MCF 10A (cell line): ENCODE data around the gene EXOC4. TPM values are rescaled to one million over a fixed set of nuclear protein-coding genes. Genes with fewer than 3 reads are reported as not detected.
A peak's percentile ranks its signal among the peaks of the same experiment; 100 is the strongest.

Experiments
- BruUV-seq: library from RNA; stranded (reverse); fragments of 400-500 nt; replicated peaks from 2 replicates; lab custom pipeline; 2021; lab: Mats Ljungman, UMichigan
- CTCF ChIA-PET: fragments of 300-600 bp; sonication (Branson Sonifier 250); formaldehyde crosslinking; extraction: SDS; loops from one replicate; lab custom pipeline; 2021; ENCODE audit warnings: antibody characterized with exemption, inconsistent platforms; lab: Yijun Ruan, JAX
- POLR2A ChIA-PET: fragments of 300-600, 350-650 bp; sonication (Branson Sonifier 250); formaldehyde crosslinking; extraction: SDS; loops from one replicate; lab custom pipeline; 2020; ENCODE audit warnings: antibody characterized with exemption, inconsistent platforms; lab: Yijun Ruan, JAX
- DNase-seq: peaks from one replicate; pipeline ENCODE4 v3.0.0-alpha.2; 2018; ENCODE audit not compliant: unreplicated experiment
- H3K27ac Mint-ChIP-seq: one replicate; pipeline ENCODE4 v1.8.0; 2022; ENCODE audit warnings: mild to moderate bottlenecking, low read depth, mixed read lengths; ENCODE audit not compliant: unreplicated experiment
- H3K27me3 Mint-ChIP-seq: one replicate; pipeline ENCODE4 v1.8.0; 2022; ENCODE audit warnings: mixed read lengths; ENCODE audit not compliant: insufficient read depth, unreplicated experiment
- H3K36me3 Mint-ChIP-seq: one replicate; pipeline ENCODE4 v1.8.0; 2022; ENCODE audit warnings: mild to moderate bottlenecking, moderate library complexity, mixed read lengths; ENCODE audit not compliant: insufficient read depth, unreplicated experiment
- H3K4me1 Mint-ChIP-seq: one replicate; pipeline ENCODE4 v1.8.0; 2022; ENCODE audit warnings: mixed read lengths; ENCODE audit not compliant: insufficient read depth, unreplicated experiment
- H3K4me3 Mint-ChIP-seq: one replicate; pipeline ENCODE4 v1.8.0; 2022; ENCODE audit warnings: mild to moderate bottlenecking, moderate library complexity, mixed read lengths; ENCODE audit not compliant: unreplicated experiment
- H3K9me3 Mint-ChIP-seq: one replicate; pipeline ENCODE4 v1.8.0; 2022; ENCODE audit warnings: mixed read lengths; ENCODE audit not compliant: unreplicated experiment
- intact Hi-C: fragments of 100-400 bp; cut with micrococcal nuclease; formaldehyde crosslinking; loops from 2 replicates; pipeline ENCODE4 v1.14.1; 2022
- total RNA-seq: library from RNA; stranded (reverse); gene quantifications from 2 replicates; pipeline ENCODE4 v1.2.3, GENCODE V29; 2022
- TF ChIP-seq, protein P1 (sequence below): fragments of 200-600 bp; IDR thresholded peaks from one replicate; pipeline ENCODE4 v1.8.0; 2022; ENCODE audit warnings: antibody characterized with exemption, mild to moderate bottlenecking; ENCODE audit not compliant: unreplicated experiment

The EXOC4 gene
- total RNA-seq, 1 experiment from 2014 or later = 105 TPM

DNA sequence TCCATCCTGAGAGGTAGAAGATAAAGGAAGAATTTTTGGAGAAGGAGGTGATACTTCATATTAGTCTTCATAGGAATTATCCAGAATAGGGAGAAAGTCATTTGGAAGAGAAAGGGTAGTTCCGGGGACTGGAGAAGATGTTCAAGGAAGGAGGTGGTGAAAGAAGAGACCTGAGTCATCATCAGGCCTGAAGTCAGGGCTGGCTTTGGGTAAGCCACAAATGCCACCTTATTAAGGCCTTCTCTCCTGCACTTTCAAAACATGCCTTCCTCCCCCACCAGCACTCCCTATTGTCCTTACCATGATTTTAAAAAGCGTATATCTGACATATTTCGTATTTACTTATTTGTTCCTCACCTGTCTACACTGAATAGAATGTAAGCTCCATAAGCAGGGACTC is 762.1 kb downstream of the EXOC4 start:
- Mint-ChIP-seq H3K27me3 (no peaks in the 10 kb centered on the region), H3K4me3 (no peak overlapping the region), H3K9me3 (no peaks in the 10 kb centered on the region), H3K4me1 (no peaks in the 10 kb centered on the region), H3K27ac (no peak overlapping the region), H3K36me3 (peaks cover 11% of the 10 kb centered on the region)
- ChIA-PET CTCF (interaction anchor here (0.7 to 2.2 kb wide), 2 partner anchors 13 to 1752 kb away, joined by 3 to 8 read pairs; no protein-coding TSS in a partner anchor), POLR2A (no interaction called here)
- no TSS peak for BruUV-seq
- TF ChIP-seq, protein P1, sequence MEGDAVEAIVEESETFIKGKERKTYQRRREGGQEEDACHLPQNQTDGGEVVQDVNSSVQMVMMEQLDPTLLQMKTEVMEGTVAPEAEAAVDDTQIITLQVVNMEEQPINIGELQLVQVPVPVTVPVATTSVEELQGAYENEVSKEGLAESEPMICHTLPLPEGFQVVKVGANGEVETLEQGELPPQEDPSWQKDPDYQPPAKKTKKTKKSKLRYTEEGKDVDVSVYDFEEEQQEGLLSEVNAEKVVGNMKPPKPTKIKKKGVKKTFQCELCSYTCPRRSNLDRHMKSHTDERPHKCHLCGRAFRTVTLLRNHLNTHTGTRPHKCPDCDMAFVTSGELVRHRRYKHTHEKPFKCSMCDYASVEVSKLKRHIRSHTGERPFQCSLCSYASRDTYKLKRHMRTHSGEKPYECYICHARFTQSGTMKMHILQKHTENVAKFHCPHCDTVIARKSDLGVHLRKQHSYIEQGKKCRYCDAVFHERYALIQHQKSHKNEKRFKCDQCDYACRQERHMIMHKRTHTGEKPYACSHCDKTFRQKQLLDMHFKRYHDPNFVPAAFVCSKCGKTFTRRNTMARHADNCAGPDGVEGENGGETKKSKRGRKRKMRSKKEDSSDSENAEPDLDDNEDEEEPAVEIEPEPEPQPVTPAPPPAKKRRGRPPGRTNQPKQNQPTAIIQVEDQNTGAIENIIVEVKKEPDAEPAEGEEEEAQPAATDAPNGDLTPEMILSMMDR = no peak
- intact Hi-C loops = loop anchor here (5.0 to 10.0 kb wide), 3 partner anchors 580 to 1698 kb away; no protein-coding TSS in a partner anchor
- no peak for DNase-seq

DNA sequence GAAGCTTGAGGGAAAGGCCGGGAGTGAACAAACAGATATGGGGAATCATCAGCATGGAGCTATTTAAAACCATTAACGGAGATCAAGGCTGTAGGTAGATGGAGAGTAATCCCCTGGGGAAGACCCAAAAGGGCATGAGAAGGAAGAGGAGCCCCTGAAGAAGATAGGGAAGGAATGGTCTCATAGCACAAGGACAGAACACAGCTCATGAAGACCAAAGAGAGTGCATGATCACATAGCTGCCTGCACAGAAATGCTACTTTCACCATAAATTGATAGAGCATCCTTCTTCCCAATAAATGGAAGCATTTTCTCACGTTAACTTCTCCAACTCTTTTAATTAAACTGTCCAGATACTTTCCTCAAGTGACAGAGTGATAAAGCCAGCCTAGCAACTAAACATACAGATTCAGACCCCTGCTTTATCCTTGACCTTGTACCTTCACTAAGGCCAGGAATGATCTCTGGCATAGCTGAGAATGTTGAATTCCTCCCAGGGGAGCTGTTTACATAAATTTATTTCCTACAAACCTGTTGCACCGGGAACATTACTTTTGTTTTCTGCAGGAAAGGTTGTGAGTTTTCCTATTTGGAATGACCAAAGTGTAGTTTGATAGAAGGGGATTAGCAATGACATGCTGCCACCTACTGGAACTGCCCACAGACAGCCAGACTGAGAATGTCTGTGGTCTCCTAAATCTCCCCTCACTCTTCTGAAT is 763.5 kb downstream of the EXOC4 start:
- H3K4me1 Mint-ChIP-seq = no peaks in the 10 kb centered on the region
- no peak overlapping the region for H3K27ac Mint-ChIP-seq
- POLR2A ChIA-PET = no interaction called here
- CTCF ChIA-PET = interaction anchor here (0.6 to 2.2 kb wide), 27 partner anchors 9 to 1593 kb away, joined by 3 to 8 read pairs (median 4); no protein-coding TSS in a partner anchor
- no peaks in the 10 kb centered on the region for H3K9me3 Mint-ChIP-seq
- no peaks in the 10 kb centered on the region for H3K27me3 Mint-ChIP-seq
- TF ChIP-seq, protein P1 = peak; percentile 59
- peak; percentile 33 for DNase-seq
- H3K36me3 Mint-ChIP-seq = peaks cover 9% of the 10 kb centered on the region
- intact Hi-C loops = loop anchor here (5.0 to 10.0 kb wide), 3 partner anchors 582 to 1699 kb away; no protein-coding TSS in a partner anchor
- no TSS peak for BruUV-seq
- no peak overlapping the region for H3K4me3 Mint-ChIP-seq

DNA sequence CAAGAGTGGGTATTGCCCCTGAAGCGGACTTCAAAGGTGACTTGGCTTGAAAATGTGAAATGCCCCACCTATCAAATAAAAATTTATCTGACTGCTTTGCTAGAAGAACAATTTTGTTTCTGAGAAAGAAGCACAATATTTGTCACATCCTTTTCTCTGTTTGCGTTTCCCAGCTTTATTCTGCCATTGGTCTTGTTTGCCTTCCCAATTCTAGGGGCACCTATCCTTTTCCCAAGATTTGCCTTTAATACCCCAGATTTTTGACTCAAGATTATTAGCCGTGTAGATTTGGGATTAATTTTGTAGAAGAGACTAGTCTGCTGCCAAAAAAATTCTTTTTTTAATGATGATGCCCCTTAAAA is 764.0 kb downstream of the EXOC4 start:
- intact Hi-C loops = loop anchor here (5.0 to 10.0 kb wide), 3 partner anchors 582 to 1700 kb away; no protein-coding TSS in a partner anchor
- Mint-ChIP-seq H3K27me3 (no peaks in the 10 kb centered on the region), H3K9me3 (no peaks in the 10 kb centered on the region), H3K4me3 (no peak overlapping the region), H3K27ac (no peak overlapping the region), H3K36me3 (peaks cover 5% of the 10 kb centered on the region), H3K4me1 (no peaks in the 10 kb centered on the region)
- BruUV-seq = no TSS peak
- POLR2A ChIA-PET = no interaction called here
- CTCF ChIA-PET = interaction anchor here (0.6 to 2.2 kb wide), 13 partner anchors 9 to 1097 kb away, joined by 3 to 8 read pairs (median 3); no protein-coding TSS in a partner anchor
- DNase-seq = no peak
- TF ChIP-seq, protein P1 = no peak

DNA sequence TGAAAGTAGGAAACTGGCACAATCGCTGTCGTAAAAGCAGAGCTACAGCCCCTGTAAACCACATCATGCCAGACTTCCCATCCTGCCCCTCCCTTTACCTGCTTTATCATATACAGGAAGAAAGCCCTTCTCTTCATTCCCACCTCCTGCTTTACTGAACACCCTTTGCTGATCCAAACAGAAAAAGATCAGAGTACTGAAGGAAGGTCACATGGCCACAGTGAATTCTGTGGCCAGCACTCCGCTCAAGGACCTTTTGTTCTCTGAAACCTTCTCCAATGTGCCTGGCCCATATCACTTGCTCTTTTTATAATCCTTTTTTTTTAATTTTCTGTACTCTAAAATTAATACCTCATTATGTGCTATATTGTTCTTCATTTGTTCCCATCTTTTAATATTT is 765.4 kb downstream of the EXOC4 start:
- POLR2A ChIA-PET = no interaction called here
- Mint-ChIP-seq H3K36me3 (no peaks in the 10 kb centered on the region), H3K4me1 (no peaks in the 10 kb centered on the region), H3K27me3 (no peaks in the 10 kb centered on the region), H3K9me3 (no peaks in the 10 kb centered on the region), H3K27ac (no peak overlapping the region), H3K4me3 (no peak overlapping the region)
- no TSS peak for BruUV-seq
- intact Hi-C loops = loop anchor here (5.0 to 10.0 kb wide), 3 partner anchors 584 to 1701 kb away; no protein-coding TSS in a partner anchor
- DNase-seq = no peak
- TF ChIP-seq, protein P1 = no peak
- CTCF ChIA-PET = no interaction called here
